NCI-H2081 (cell line): ENCODE measurements around the gene VPS9D1.
A peak's percentile ranks its signal among the peaks of the same experiment; 100 is the strongest.
"Not testable (repeated sequence)": the region's sequence is repeated elsewhere in the genome, so short reads cannot be mapped to it uniquely, and the experiment has no call there.

Experiments
- DNase-seq, 2 experiments: peaks; one replicate each; lab custom pipeline; 2025; lab: John Stamatoyannopoulos, UW

The VPS9D1 gene

GRCh38 chr16:89664238-89664637, 56.5 kb downstream of the VPS9D1 start:
- DNase-seq = not testable (repeated sequence)

- no peak for DNase-seq
Measured at GRCh38 chr16:89661215-89661614, 59.5 kb downstream of the VPS9D1 start.

- DNase-seq = no peak
Measured at GRCh38 chr16:89660146-89660545, 60.6 kb downstream of the VPS9D1 start.

GRCh38 chr16:89658221-89658879, 62.3 kb downstream of the VPS9D1 start:
- DNase-seq = peak in 1 of 2 experiments; percentile 15

GRCh38 chr16:89657442-89658220, 63.1 kb downstream of the VPS9D1 start, which contains the start of the genes CHMP1A and SPATA33:
Gene CHMP1A (minus strand): TSS chr16:89657708. CDS start chr16:89657588, 120 bp downstream.
Gene SPATA33 (plus strand): TSS chr16:89657836. CDS start chr16:89657912, 76 bp downstream.
- peak; percentile 72 to 85 for DNase-seq
